GM23338 (cell line): ENCODE measurements around the gene SERGEF. TPM values are rescaled to one million over a fixed set of nuclear protein-coding genes. Genes with fewer than 3 reads are reported as not detected.

Experiments
- ATAC-seq: fragments of 200-7000 bp; cut with Tn5 transposase; 3 replicates; pipeline ENCODE4 v1.9.1; 2020
- DNase-seq: peaks from one replicate; pipeline ENCODE4 v3.0.0-alpha.2; 2015; ENCODE audit warnings: low spot score
- H2AFZ ChIP-seq: fragments of 200-600 bp; sonication (generic); 2 replicates; pipeline ENCODE4 v1.8.0; 2016; ENCODE audit warnings: antibody characterized with exemption, mild to moderate bottlenecking, moderate library complexity
- H3F3A ChIP-seq: fragments of 200-600 bp; sonication (generic); replicated peaks from 2 replicates; pipeline ENCODE4 v1.8.0; 2017; ENCODE audit warnings: antibody characterized with exemption, mixed run types, low read depth
- H3K27ac ChIP-seq: fragments of 200-600 bp; sonication (generic); 2 replicates; pipeline ENCODE4 v1.6.1; 2016; ENCODE audit warnings: low read depth
- H3K27me3 ChIP-seq: fragments of 200-600 bp; sonication (generic); 2 replicates; pipeline ENCODE4 v1.8.0; 2016; ENCODE audit warnings: mild to moderate bottlenecking, mixed run types, moderate library complexity; ENCODE audit not compliant: insufficient read depth
- H3K36me3 ChIP-seq: fragments of 200-600 bp; sonication (generic); 2 replicates; pipeline ENCODE4 v1.8.0; 2016; ENCODE audit warnings: mild to moderate bottlenecking; ENCODE audit not compliant: insufficient read depth
- H3K4me1 ChIP-seq: fragments of 200-600 bp; sonication (generic); 2 replicates; pipeline ENCODE4 v1.8.0; 2016; ENCODE audit warnings: mild to moderate bottlenecking, moderate library complexity; ENCODE audit not compliant: insufficient read depth
- H3K4me2 ChIP-seq: fragments of 200-600 bp; sonication (generic); 2 replicates; pipeline ENCODE4 v1.7.1; 2017; ENCODE audit warnings: mixed run types
- H3K4me3 ChIP-seq: fragments of 200-600 bp; sonication (generic); 2 replicates; pipeline ENCODE4 v1.6.1; 2016; ENCODE audit warnings: mixed run types
- H3K79me2 ChIP-seq: fragments of 200-600 bp; sonication (generic); replicated peaks from 2 replicates; pipeline ENCODE4 v1.8.0; 2017; ENCODE audit warnings: mild to moderate bottlenecking; ENCODE audit not compliant: insufficient read depth
- H3K9me2 ChIP-seq: fragments of 200-600 bp; sonication (generic); 2 replicates; pipeline ENCODE4 v1.8.0; 2017; ENCODE audit not compliant: insufficient read depth
- H4K20me1 ChIP-seq: fragments of 200-600 bp; sonication (generic); replicated peaks from 2 replicates; pipeline ENCODE4 v1.8.0; 2017; ENCODE audit warnings: mild to moderate bottlenecking; ENCODE audit not compliant: insufficient read depth
- H3K27ac Mint-ChIP-seq: 2 replicates; pipeline ENCODE4 v1.8.0; 2020; ENCODE audit warnings: inconsistent platforms, mild to moderate bottlenecking, moderate library complexity, mixed read lengths
- H3K27me3 Mint-ChIP-seq: 3 replicates; pipeline ENCODE4 v1.8.0; 2022; ENCODE audit warnings: low read depth, mild to moderate bottlenecking, moderate library complexity, mixed read lengths, inconsistent platforms; ENCODE audit not compliant: insufficient read depth, poor library complexity
- H3K36me3 Mint-ChIP-seq: 3 replicates; pipeline ENCODE4 v1.8.0; 2021; ENCODE audit warnings: low read depth, mild to moderate bottlenecking, inconsistent platforms, moderate library complexity, mixed read lengths
- H3K4me1 Mint-ChIP-seq: 3 replicates; pipeline ENCODE4 v1.8.0; 2020; ENCODE audit warnings: mild to moderate bottlenecking, inconsistent platforms, mixed read lengths
- H3K4me3 Mint-ChIP-seq: 3 replicates; pipeline ENCODE4 v1.8.0; 2021; ENCODE audit warnings: moderate library complexity, mild to moderate bottlenecking, inconsistent platforms, mixed read lengths
- H3K9me3 Mint-ChIP-seq: 3 replicates; pipeline ENCODE4 v1.8.0; 2020; ENCODE audit warnings: moderate library complexity, mild to moderate bottlenecking, inconsistent platforms, mixed read lengths
- CREB1 ChIP-seq: fragments of 250-450 bp; sonication (Bioruptor Pico); IDR thresholded peaks from 2 replicates; pipeline ENCODE4 v1.5.0; 2020; ENCODE audit warnings: low read depth, mild to moderate bottlenecking, moderate library complexity
- CTCF ChIP-seq, 2 experiments: fragments of 200-600 bp in 1 of 2; sonication (generic) in 1 of 2; conservative IDR thresholded peaks; 2 replicates each; pipeline versions ENCODE4 v1.5.1 to v1.6.1; 2016 to 2017; ENCODE audit warnings: antibody characterized with exemption in 2 of 2, low read depth in 2 of 2, mild to moderate bottlenecking in 2 of 2, moderate library complexity in 1 of 2
- ETS1 ChIP-seq: IDR thresholded peaks from 2 replicates; pipeline ENCODE4 v1.6.1; 2016; ENCODE audit warnings: antibody characterized with exemption
- EZH2 ChIP-seq: fragments of 200-600 bp; sonication (generic); IDR thresholded peaks from one replicate; pipeline ENCODE4 v1.8.0; 2017; ENCODE audit warnings: antibody characterized with exemption, mild to moderate bottlenecking, low read depth; ENCODE audit not compliant: unreplicated experiment
- EZH2phosphoT487 ChIP-seq: fragments of 200-600 bp; sonication (generic); IDR thresholded peaks from one replicate; pipeline ENCODE4 v1.8.1; 2018; ENCODE audit warnings: antibody characterized with exemption; ENCODE audit not compliant: unreplicated experiment
- JUNB ChIP-seq: IDR thresholded peaks from one replicate; pipeline ENCODE4 v1.6.1; 2016; ENCODE audit warnings: antibody characterized with exemption; ENCODE audit not compliant: unreplicated experiment
- NANOG ChIP-seq: IDR thresholded peaks from 2 replicates; pipeline ENCODE4 v1.6.1; 2016; ENCODE audit warnings: antibody characterized with exemption, borderline replicate concordance
- POLR2AphosphoS5 ChIP-seq: IDR thresholded peaks from 2 replicates; pipeline ENCODE4 v1.6.1; 2016; ENCODE audit warnings: antibody characterized with exemption, low read depth
- REST ChIP-seq: IDR thresholded peaks from one replicate; pipeline ENCODE4 v1.6.1; 2018; ENCODE audit warnings: antibody characterized with exemption; ENCODE audit not compliant: unreplicated experiment
- STAT1 ChIP-seq: IDR thresholded peaks from one replicate; pipeline ENCODE4 v1.6.1; 2016; ENCODE audit warnings: antibody characterized with exemption; ENCODE audit not compliant: unreplicated experiment
- ZNF114 ChIP-seq: fragments of 250-450 bp; sonication (Bioruptor Pico); IDR thresholded peaks from 2 replicates; pipeline ENCODE4 v1.5.0; 2020; ENCODE audit warnings: mild to moderate bottlenecking, moderate library complexity
- ZNF331 ChIP-seq: fragments of 250-450 bp; sonication (Bioruptor Pico); IDR thresholded peaks from 2 replicates; pipeline ENCODE4 v1.5.0; 2020; ENCODE audit warnings: low read depth, mild to moderate bottlenecking, moderate library complexity
- ZNF462 ChIP-seq: fragments of 250-450 bp; sonication (Bioruptor Pico); IDR thresholded peaks from 2 replicates; pipeline ENCODE4 v1.5.0; 2020; ENCODE audit warnings: mild to moderate bottlenecking, moderate library complexity
- polyA plus RNA-seq: library from polyadenylated mRNA; unstranded; fragments of >200 nt; fragmentation: Nextera tagmentation; extraction: Ambion mirVana; gene quantifications from 2 replicates; pipeline ENCODE4 v1.2.1, GENCODE V29; 2016
- total RNA-seq: library from RNA; depleted of rRNA; stranded (reverse); fragments of >200 nt; shearing (Covaris generic); gene quantifications from 2 replicates; pipeline ENCODE4 v1.2.3, GENCODE V29; 2014

Gene SERGEF
- total and polyA plus RNA-seq, 2 experiments from 2014 or later = 24.2 to 27.9 TPM

DNA sequence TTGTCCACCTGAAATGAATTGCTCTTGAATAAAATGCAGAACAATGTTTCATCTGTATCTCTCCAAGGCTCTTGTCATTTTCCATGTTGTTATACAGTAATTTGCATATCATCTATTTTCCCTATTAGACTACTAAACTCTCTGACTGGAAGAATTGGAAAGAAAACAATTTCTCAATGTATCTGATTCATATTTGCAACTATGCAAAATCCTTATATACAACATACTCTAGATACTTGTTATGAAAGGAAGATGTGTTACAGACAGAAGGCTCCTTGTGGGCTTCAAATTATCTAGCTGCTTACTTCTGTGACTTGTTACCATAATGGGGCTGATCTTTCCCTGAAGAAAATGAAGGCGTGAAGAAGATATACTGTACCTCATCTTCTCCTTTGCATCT is 9.6 kb upstream of the SERGEF start:
- Histone ChIP-seq H3K27me3 (no peaks in the 10 kb centered on the region), H3K79me2 (no peaks in the 10 kb centered on the region), H3F3A (no peaks in the 10 kb centered on the region), H2AFZ (no peak overlapping the region), H3K36me3 (no peaks in the 10 kb centered on the region), H3K9me2 (no peaks in the 10 kb centered on the region), H4K20me1 (no peaks in the 10 kb centered on the region), H3K4me3 (no peak overlapping the region), H3K4me2 (no peak overlapping the region), H3K27ac (no peak overlapping the region), H3K4me1 (peaks cover 6% of the 10 kb centered on the region; the same call in 1 of the 2 replicates)
- H3K27me3 Mint-ChIP-seq = no peaks in the 10 kb centered on the region
- H3K9me3 Mint-ChIP-seq = no peaks in the 10 kb centered on the region
- peaks cover 4% of the 10 kb centered on the region; the same call in 2 of the 3 replicates for H3K4me1 Mint-ChIP-seq
- no peaks in the 10 kb centered on the region for H3K36me3 Mint-ChIP-seq
- TF ChIP-seq ZNF331 (CRISPR knock-in tag) (no peak), ZNF462 (CRISPR knock-in tag) (no peak), REST (no peak), CREB1 (CRISPR knock-in tag) (no peak), STAT1 (no peak), EZH2phosphoT487 (no peak), NANOG (no peak), ZNF114 (CRISPR knock-in tag) (no peak), CTCF (conservative IDR thresholded peaks at IDR 0.05; ENCODE audit: low read depth in 2 of 2) (no peak), JUNB (no peak), EZH2 (no peak), ETS1 (no peak), POLR2AphosphoS5 (no peak)
- ATAC-seq (no peak), DNase-seq (no peak)
- no peak overlapping the region for H3K27ac Mint-ChIP-seq
- H3K4me3 Mint-ChIP-seq = no peak overlapping the region
